ENCODE measurements around the gene RERE.
A peak's percentile ranks its signal among the peaks of the same experiment; 100 is the strongest.

RERE gene

DNA sequence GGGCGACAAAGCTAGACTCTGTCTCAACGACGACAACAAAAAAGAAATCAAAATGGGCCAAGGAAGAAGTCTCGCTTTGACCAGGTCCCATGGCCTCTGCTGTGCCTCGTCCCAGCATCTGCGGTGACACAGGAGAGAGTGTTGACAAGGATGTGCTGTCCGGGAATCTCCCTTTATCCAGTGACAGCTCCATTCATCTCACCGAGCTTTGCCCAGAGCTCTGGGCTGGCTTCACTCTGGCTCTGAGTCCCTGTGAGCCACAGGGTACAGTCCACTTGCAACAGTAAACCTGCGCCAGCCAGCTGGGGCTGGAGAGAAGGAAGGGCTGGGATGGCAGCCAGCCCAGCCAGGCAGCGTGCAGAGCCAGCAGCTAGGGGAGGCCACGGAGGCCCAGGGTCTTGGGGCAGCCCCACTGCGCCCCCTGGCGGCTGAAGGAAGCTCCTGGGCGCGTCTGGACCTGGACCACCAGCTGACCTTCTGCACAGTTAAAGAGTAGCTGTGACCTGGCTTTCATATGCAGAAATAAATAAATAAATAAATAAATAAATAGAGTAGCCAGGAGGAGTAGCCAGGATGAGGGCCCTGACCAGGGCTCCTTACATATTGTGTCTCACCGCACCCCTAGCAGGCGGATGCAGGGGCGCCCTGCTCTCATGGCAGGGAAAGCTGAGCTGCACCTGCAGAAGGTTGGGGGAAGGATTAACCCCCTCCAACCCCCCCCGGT, 31.4 kb upstream of the RERE start (continued):
- TF ChIP-seq ZBTB11 (tag by site-specific recombination; conservative IDR thresholded peaks at IDR 0.05; ENCODE audit: low read depth) (no peak; the same call in 1 of the 2 replicates), REPIN1 (tag by site-specific recombination; IDR thresholded peaks at IDR 0.05; ENCODE audit: low read depth) (no peak), ZNF114 (tag by site-specific recombination; IDR thresholded peaks at IDR 0.05) (no peak), SALL2 (tag by site-specific recombination; IDR thresholded peaks at IDR 0.05; ENCODE audit: borderline replicate concordance) (no peak), PATZ1 (tag by site-specific recombination; IDR thresholded peaks at IDR 0.05) (0 out of 2 replicates have a peak, but pooled peaks have one; percentile 29), WT1 (tag by site-specific recombination; IDR thresholded peaks at IDR 0.05) (0 out of 2 replicates have a peak, but pooled peaks have one; percentile 22), ZNF48 (tag by site-specific recombination; IDR thresholded peaks at IDR 0.05) (no peak), OSR2 (tag by site-specific recombination; IDR thresholded peaks at IDR 0.05) (no peak), PBX3 (CRISPR knock-in tag; IDR thresholded peaks at IDR 0.05) (no peak), IKZF3 (tag by site-specific recombination; IDR thresholded peaks at IDR 0.05) (peak; percentile 84), ZNF585B (tag by site-specific recombination; IDR thresholded peaks at IDR 0.05) (no peak), ZNF184 (tag by site-specific recombination; IDR thresholded peaks at IDR 0.05) (no peak), HOXD13 (CRISPR knock-in tag; IDR thresholded peaks at IDR 0.05; ENCODE audit: borderline replicate concordance) (no peak), ZNF112 (tag by site-specific recombination; IDR thresholded peaks at IDR 0.05) (no peak), ZNF544 (tag by site-specific recombination; IDR thresholded peaks at IDR 0.05) (no peak), ZNF837 (tag by site-specific recombination; IDR thresholded peaks at IDR 0.05) (no peak), ZNF169 (tag by site-specific recombination; IDR thresholded peaks at IDR 0.05) (no peak), ZNF354C (tag by site-specific recombination; IDR thresholded peaks at IDR 0.05; ENCODE audit: borderline replicate concordance, low read depth) (no peak)
- TF ChIP-seq, protein P1, sequence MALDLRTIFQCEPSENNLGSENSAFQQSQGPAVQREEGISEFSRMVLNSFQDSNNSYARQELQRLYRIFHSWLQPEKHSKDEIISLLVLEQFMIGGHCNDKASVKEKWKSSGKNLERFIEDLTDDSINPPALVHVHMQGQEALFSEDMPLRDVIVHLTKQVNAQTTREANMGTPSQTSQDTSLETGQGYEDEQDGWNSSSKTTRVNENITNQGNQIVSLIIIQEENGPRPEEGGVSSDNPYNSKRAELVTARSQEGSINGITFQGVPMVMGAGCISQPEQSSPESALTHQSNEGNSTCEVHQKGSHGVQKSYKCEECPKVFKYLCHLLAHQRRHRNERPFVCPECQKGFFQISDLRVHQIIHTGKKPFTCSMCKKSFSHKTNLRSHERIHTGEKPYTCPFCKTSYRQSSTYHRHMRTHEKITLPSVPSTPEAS (tag by site-specific recombination; IDR thresholded peaks at IDR 0.05), result no peak
- TF ChIP-seq, protein P2, sequence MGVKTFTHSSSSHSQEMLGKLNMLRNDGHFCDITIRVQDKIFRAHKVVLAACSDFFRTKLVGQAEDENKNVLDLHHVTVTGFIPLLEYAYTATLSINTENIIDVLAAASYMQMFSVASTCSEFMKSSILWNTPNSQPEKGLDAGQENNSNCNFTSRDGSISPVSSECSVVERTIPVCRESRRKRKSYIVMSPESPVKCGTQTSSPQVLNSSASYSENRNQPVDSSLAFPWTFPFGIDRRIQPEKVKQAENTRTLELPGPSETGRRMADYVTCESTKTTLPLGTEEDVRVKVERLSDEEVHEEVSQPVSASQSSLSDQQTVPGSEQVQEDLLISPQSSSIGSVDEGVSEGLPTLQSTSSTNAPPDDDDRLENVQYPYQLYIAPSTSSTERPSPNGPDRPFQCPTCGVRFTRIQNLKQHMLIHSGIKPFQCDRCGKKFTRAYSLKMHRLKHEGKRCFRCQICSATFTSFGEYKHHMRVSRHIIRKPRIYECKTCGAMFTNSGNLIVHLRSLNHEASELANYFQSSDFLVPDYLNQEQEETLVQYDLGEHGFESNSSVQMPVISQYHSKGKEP (tag by site-specific recombination; IDR thresholded peaks at IDR 0.05), result 0 out of 2 replicates have a peak, but pooled peaks have one; percentile 46
- TF ChIP-seq, protein P3, sequence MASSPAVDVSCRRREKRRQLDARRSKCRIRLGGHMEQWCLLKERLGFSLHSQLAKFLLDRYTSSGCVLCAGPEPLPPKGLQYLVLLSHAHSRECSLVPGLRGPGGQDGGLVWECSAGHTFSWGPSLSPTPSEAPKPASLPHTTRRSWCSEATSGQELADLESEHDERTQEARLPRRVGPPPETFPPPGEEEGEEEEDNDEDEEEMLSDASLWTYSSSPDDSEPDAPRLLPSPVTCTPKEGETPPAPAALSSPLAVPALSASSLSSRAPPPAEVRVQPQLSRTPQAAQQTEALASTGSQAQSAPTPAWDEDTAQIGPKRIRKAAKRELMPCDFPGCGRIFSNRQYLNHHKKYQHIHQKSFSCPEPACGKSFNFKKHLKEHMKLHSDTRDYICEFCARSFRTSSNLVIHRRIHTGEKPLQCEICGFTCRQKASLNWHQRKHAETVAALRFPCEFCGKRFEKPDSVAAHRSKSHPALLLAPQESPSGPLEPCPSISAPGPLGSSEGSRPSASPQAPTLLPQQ (tag by site-specific recombination; IDR thresholded peaks at IDR 0.05), result peak; percentile 58; the same call in 1 of the 2 replicates
- TF ChIP-seq, protein P4, sequence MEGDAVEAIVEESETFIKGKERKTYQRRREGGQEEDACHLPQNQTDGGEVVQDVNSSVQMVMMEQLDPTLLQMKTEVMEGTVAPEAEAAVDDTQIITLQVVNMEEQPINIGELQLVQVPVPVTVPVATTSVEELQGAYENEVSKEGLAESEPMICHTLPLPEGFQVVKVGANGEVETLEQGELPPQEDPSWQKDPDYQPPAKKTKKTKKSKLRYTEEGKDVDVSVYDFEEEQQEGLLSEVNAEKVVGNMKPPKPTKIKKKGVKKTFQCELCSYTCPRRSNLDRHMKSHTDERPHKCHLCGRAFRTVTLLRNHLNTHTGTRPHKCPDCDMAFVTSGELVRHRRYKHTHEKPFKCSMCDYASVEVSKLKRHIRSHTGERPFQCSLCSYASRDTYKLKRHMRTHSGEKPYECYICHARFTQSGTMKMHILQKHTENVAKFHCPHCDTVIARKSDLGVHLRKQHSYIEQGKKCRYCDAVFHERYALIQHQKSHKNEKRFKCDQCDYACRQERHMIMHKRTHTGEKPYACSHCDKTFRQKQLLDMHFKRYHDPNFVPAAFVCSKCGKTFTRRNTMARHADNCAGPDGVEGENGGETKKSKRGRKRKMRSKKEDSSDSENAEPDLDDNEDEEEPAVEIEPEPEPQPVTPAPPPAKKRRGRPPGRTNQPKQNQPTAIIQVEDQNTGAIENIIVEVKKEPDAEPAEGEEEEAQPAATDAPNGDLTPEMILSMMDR (tag by site-specific recombination; IDR thresholded peaks at IDR 0.05), result peak; percentile 86
- TF ChIP-seq, protein P5, sequence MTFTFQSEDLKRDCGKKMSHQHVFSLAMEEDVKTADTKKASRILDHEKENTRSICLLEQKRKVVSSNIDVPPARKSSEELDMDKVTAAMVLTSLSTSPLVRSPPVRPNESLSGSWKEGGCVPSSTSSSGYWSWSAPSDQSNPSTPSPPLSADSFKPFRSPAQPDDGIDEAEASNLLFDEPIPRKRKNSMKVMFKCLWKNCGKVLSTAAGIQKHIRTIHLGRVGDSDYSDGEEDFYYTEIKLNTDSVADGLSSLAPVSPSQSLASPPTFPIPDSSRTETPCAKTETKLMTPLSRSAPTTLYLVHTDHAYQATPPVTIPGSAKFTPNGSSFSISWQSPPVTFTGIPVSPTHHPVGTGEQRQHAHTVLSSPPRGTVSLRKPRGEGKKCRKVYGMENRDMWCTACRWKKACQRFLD (tag by site-specific recombination; IDR thresholded peaks at IDR 0.05), result no peak

Data from HEK293 (cell line).